ENCODE data around the gene OPN1LW.

DNA sequence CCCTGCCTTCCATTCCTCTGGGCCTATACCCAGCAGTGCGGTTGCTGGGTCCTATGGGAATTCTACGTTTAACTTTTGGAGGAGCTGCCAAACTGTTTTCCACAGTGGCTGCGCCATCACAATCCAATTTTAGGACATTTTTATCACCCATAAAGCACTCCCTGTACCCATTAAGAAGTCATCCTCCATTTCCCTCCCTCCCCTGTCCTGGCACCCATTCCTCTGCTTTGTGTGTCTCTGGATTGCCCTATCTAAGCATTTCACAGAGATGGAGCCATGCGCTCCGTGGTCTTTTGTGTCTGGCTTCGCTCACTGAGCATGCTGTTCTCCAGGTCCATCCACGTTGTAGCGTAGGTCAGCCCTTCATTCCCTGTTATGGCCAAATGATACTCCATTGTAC lies 1.7 kb upstream of the OPN1LW start:
- no peak for TF ChIP-seq POLR2A (IDR thresholded peaks at IDR 0.05)
- TF ChIP-seq, protein P1, sequence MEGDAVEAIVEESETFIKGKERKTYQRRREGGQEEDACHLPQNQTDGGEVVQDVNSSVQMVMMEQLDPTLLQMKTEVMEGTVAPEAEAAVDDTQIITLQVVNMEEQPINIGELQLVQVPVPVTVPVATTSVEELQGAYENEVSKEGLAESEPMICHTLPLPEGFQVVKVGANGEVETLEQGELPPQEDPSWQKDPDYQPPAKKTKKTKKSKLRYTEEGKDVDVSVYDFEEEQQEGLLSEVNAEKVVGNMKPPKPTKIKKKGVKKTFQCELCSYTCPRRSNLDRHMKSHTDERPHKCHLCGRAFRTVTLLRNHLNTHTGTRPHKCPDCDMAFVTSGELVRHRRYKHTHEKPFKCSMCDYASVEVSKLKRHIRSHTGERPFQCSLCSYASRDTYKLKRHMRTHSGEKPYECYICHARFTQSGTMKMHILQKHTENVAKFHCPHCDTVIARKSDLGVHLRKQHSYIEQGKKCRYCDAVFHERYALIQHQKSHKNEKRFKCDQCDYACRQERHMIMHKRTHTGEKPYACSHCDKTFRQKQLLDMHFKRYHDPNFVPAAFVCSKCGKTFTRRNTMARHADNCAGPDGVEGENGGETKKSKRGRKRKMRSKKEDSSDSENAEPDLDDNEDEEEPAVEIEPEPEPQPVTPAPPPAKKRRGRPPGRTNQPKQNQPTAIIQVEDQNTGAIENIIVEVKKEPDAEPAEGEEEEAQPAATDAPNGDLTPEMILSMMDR (IDR thresholded peaks at IDR 0.05): no peak

Data from adrenal gland (tissue), 5 donors.